ENCODE results near the gene C20orf202. TPM values are rescaled to one million over a fixed set of nuclear protein-coding genes. Genes with fewer than 3 reads are reported as not detected.

The C20orf202 gene
- total RNA-seq, 2 donors from 2014 or later: not detected

DNA sequence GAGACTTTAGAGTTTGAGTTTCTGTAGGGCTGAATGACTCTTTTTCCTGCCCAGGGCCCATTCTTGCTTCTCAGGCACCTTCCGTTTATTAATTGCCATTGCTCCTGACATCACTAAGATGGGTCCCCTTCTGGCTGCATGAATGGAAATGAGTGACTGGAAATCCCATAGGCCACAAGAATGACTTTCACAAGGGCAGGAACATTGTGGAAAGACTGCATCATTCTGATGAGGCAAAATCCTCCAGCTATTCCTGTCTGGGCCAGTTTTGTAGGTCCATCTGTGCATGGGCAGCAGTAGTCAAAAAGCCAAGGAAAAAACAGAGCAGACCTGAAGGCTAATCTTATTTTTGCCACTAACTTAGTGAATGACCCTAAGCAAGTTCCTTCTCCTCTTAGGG, 37.7 kb upstream of the C20orf202 start:
- no peaks in the 10 kb centered on the region for H3K27me3 Mint-ChIP-seq (ENCODE audit: insufficient read depth)
- no peak overlapping the region for H3K4me3 ChIP-seq (ENCODE audit: low read length)
- H3K9ac ChIP-seq (ENCODE audit: extremely low read depth, low read length, poor library complexity, severe bottlenecking): no peak overlapping the region
- H3K9me3 Mint-ChIP-seq: no peaks in the 10 kb centered on the region
- no peaks in the 10 kb centered on the region for H3K27me3 ChIP-seq (ENCODE audit: control insufficient read depth, insufficient read depth, low read length, poor library complexity, severe bottlenecking)
- peaks cover 72% of the 10 kb centered on the region for H3K36me3 Mint-ChIP-seq (ENCODE audit: low read depth)
- 100% methylated on average over 1 of the region's 1 CpG for WGBS, 2 experiments (ENCODE audit: insufficient coverage in 1 of 2, insufficient read length in 1 of 2)
- H3K4me3 Mint-ChIP-seq: no peak overlapping the region
- no peak overlapping the region for H3K27ac Mint-ChIP-seq
- H3K27ac ChIP-seq (ENCODE audit: low read depth, low read length): no peak overlapping the region
- no peaks in the 10 kb centered on the region for H3K4me1 ChIP-seq (ENCODE audit: control insufficient read depth, insufficient read depth, low read length)
- no peaks in the 10 kb centered on the region for H3K4me1 Mint-ChIP-seq
- peak; percentile 18 for DNase-seq
- H3K9me3 ChIP-seq (ENCODE audit: control insufficient read depth, low read length): no peaks in the 10 kb centered on the region
- TF ChIP-seq, protein P1, sequence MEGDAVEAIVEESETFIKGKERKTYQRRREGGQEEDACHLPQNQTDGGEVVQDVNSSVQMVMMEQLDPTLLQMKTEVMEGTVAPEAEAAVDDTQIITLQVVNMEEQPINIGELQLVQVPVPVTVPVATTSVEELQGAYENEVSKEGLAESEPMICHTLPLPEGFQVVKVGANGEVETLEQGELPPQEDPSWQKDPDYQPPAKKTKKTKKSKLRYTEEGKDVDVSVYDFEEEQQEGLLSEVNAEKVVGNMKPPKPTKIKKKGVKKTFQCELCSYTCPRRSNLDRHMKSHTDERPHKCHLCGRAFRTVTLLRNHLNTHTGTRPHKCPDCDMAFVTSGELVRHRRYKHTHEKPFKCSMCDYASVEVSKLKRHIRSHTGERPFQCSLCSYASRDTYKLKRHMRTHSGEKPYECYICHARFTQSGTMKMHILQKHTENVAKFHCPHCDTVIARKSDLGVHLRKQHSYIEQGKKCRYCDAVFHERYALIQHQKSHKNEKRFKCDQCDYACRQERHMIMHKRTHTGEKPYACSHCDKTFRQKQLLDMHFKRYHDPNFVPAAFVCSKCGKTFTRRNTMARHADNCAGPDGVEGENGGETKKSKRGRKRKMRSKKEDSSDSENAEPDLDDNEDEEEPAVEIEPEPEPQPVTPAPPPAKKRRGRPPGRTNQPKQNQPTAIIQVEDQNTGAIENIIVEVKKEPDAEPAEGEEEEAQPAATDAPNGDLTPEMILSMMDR (conservative IDR thresholded peaks at IDR 0.05): no peak
- H3K36me3 ChIP-seq (ENCODE audit: control insufficient read depth, insufficient read depth, low read length): peaks cover 86% of the 10 kb centered on the region

DNA sequence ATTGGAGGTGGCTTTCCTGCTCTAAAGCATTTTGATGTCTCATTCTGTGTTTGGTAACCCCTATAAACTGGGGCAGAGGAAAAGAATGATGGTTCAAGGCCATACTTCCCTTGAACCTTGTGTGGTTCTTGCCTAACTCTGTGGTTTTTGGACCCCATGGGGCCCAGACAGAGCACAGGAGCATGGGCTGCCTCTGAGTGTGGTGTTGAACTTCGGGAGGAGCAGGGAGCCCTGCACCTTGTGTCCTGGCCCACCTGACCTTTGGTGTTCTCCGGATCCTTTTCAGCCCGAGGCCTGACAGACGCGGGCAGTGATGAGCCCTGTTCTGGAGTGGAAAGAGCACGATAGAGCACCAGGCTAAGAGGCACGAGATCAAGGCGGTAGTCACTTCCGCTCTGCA, 37.3 kb upstream of the C20orf202 start:
- H3K36me3 ChIP-seq (ENCODE audit: control insufficient read depth, insufficient read depth, low read length): peaks cover 90% of the 10 kb centered on the region
- H3K36me3 Mint-ChIP-seq (ENCODE audit: low read depth): peaks cover 68% of the 10 kb centered on the region

DNA sequence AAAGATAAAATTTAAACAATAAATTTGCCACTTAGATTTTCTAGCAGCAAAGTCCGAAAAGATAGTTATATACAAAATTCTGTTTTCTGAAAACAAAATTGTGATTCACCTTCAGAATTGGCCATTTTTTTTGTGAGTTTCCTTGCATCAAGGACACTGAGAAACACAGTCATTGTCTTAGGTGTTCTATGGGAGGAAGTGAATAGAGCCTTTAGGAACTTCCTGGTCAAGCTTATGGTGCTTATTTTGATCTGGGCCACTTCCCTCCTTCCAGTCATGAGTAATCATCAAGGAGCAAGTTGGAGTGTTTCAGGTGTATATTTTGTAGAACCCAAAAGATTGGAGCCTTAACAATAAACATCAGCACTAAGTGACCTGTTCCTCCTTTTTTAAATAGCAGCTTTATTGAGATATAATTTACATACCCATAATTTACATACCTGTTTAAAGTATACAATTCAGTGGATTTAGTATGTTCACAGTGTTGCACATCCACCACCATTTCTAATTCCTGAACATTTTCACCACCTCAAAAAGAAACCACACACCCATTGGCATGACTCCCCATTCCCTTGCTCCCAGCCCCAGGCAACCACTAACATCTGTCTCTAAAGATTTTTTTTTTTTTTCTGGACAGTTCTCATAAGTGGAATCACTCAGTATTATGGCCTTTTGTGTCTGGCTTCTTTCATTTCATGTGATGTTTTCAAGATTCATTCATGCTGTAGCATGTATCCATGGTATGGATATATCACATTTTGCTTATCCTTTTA, 36.1 kb upstream of the C20orf202 start:
- no peak overlapping the region for H3K9ac ChIP-seq (ENCODE audit: extremely low read depth, low read length, poor library complexity, severe bottlenecking)
- H3K27ac Mint-ChIP-seq: no peak overlapping the region
- no peak overlapping the region for H3K4me3 Mint-ChIP-seq
- peaks cover 84% of the 10 kb centered on the region for H3K36me3 ChIP-seq (ENCODE audit: control insufficient read depth, insufficient read depth, low read length)
- no peaks in the 10 kb centered on the region for H3K9me3 Mint-ChIP-seq
- WGBS, 2 experiments (ENCODE audit: insufficient coverage in 1 of 2, insufficient read length in 1 of 2): 88 to 93% methylated on average over 1 of the region's 1 CpG
- no peaks in the 10 kb centered on the region for H3K4me1 Mint-ChIP-seq
- no peaks in the 10 kb centered on the region for H3K9me3 ChIP-seq (ENCODE audit: control insufficient read depth, low read length)
- TF ChIP-seq, protein P1 (conservative IDR thresholded peaks at IDR 0.05): no peak
- no peak overlapping the region for H3K4me3 ChIP-seq (ENCODE audit: low read length)
- DNase-seq: peak; percentile 1
- H3K27ac ChIP-seq (ENCODE audit: low read depth, low read length): no peak overlapping the region
- H3K4me1 ChIP-seq (ENCODE audit: control insufficient read depth, insufficient read depth, low read length): no peaks in the 10 kb centered on the region
- H3K36me3 Mint-ChIP-seq (ENCODE audit: low read depth): peaks cover 65% of the 10 kb centered on the region
- H3K27me3 ChIP-seq (ENCODE audit: control insufficient read depth, insufficient read depth, low read length, poor library complexity, severe bottlenecking): no peaks in the 10 kb centered on the region
- H3K27me3 Mint-ChIP-seq (ENCODE audit: insufficient read depth): no peaks in the 10 kb centered on the region

More for the DNA sequence above, 37.3 kb upstream of the C20orf202 start:
- H3K27me3 ChIP-seq (ENCODE audit: control insufficient read depth, insufficient read depth, low read length, poor library complexity, severe bottlenecking): no peaks in the 10 kb centered on the region
- H3K27ac ChIP-seq (ENCODE audit: low read depth, low read length): no peak overlapping the region
- DNase-seq: no peak
- H3K4me3 ChIP-seq (ENCODE audit: low read length): no peak overlapping the region
- Mint-ChIP-seq H3K9me3 (no peaks in the 10 kb centered on the region), H3K27me3 (ENCODE audit: insufficient read depth) (no peaks in the 10 kb centered on the region), H3K4me3 (no peak overlapping the region), H3K27ac (no peak overlapping the region), H3K4me1 (no peaks in the 10 kb centered on the region)
- TF ChIP-seq, protein P1 (conservative IDR thresholded peaks at IDR 0.05): no peak
- H3K9ac ChIP-seq (ENCODE audit: extremely low read depth, low read length, poor library complexity, severe bottlenecking): no peak overlapping the region
- no peaks in the 10 kb centered on the region for H3K4me1 ChIP-seq (ENCODE audit: control insufficient read depth, insufficient read depth, low read length)
- H3K9me3 ChIP-seq (ENCODE audit: control insufficient read depth, low read length): no peaks in the 10 kb centered on the region
- 92 to 93% methylated on average over 9 of the region's 9 CpGs for WGBS, 2 experiments (ENCODE audit: insufficient coverage in 1 of 2, insufficient read length in 1 of 2)

Measured in endodermal cell (in vitro differentiated cells).